Thymus (tissue), 11 donors: ENCODE results near the gene PSTPIP1. TPM values are rescaled to one million over a fixed set of nuclear protein-coding genes. Genes with fewer than 3 reads are reported as not detected.

ENCODE experiments used
- DNase-seq, 9 donors: peaks; one replicate each; pipeline ENCODE4 v3.0.0-alpha.2; 2013; ENCODE audit warnings: low spot score in 9 of 9, low read depth in 6 of 9, missing footprints in 1 of 9
- H3K27ac ChIP-seq, 2 donors: one replicate each; pipeline ENCODE4 v1.5.1; 2013; ENCODE audit warnings: control low read depth in 1 of 2, low read depth in 1 of 2, low read length in 1 of 2, mild to moderate bottlenecking in 1 of 2, moderate library complexity in 1 of 2
- H3K27me3 ChIP-seq, 2 donors: one replicate each; pipeline ENCODE4 v1.5.1; 2013; ENCODE audit warnings: low read length in 1 of 2; ENCODE audit not compliant: control insufficient read depth in 2 of 2, insufficient read depth in 1 of 2
- H3K36me3 ChIP-seq, 2 donors: one replicate each; pipeline ENCODE4 v1.5.1; 2013; ENCODE audit warnings: low read length in 1 of 2, mild to moderate bottlenecking in 1 of 2, moderate library complexity in 1 of 2; ENCODE audit not compliant: control insufficient read depth in 2 of 2, insufficient read depth in 2 of 2
- H3K4me1 ChIP-seq, 2 donors: one replicate each; pipeline ENCODE4 v1.5.1; 2013; ENCODE audit warnings: low read length in 2 of 2; ENCODE audit not compliant: control insufficient read depth in 2 of 2, insufficient read depth in 2 of 2
- H3K4me3 ChIP-seq, 2 donors: one replicate each; pipeline ENCODE4 v1.5.1; 2013; ENCODE audit warnings: low read length in 2 of 2, control low read depth in 1 of 2, mild to moderate bottlenecking in 1 of 2
- H3K9me3 ChIP-seq, 2 donors: one replicate each; pipeline ENCODE4 v1.5.1; 2013; ENCODE audit warnings: low read length in 1 of 2, mild to moderate bottlenecking in 1 of 2; ENCODE audit not compliant: control insufficient read depth in 2 of 2, insufficient read depth in 1 of 2
- WGBS: extraction: QIAGEN DNeasy Blood & Tissue Kit; methylation state at CpG from one replicate; pipeline ENCODE4 v1.1.7; 2013; 5-methylcytosine and 5-hydroxymethylcytosine counted together
- polyA plus RNA-seq: library from polyadenylated mRNA; stranded (reverse); fragments of 200-250 nt; gene quantifications from one replicate; pipeline ENCODE4 v1.2.3, GENCODE V29; 2013
- total RNA-seq: library from RNA; stranded (reverse); fragments of 120-200 nt; gene quantifications from one replicate; pipeline ENCODE4 v1.2.4, GENCODE V29; 2013
- donor health status: healthy.

The PSTPIP1 gene
- total and polyA plus RNA-seq, 2 donors: 16.0 to 54.8 TPM

GRCh38 chr15:77034695-77035489 lies 40.0 kb downstream of the PSTPIP1 start:
- Histone ChIP-seq H3K4me3 (no peak overlapping the region), H3K4me1 (peaks cover 9 to 15% of the 10 kb centered on the region in 2 donors), H3K27me3 (no peaks in the 10 kb centered on the region), H3K9me3 (peaks cover 0 to 14% of the 10 kb centered on the region in 2 donors), H3K36me3 (peaks cover 22 to 28% of the 10 kb centered on the region in 2 donors), H3K27ac (no peak overlapping the region)
- WGBS: 93% methylated on average over 14 of the region's 14 CpGs
- peak in 2 of 9 donors; percentile 42 to 43 for DNase-seq

GRCh38 chr15:77035584-77035983 lies 40.7 kb downstream of the PSTPIP1 start:
- H3K36me3 ChIP-seq: peaks cover 22 to 30% of the 10 kb centered on the region in 2 donors
- WGBS: 97% methylated on average over 9 of the region's 9 CpGs
- H3K9me3 ChIP-seq: peaks cover 0 to 14% of the 10 kb centered on the region in 2 donors
- no peak for DNase-seq
- H3K27me3 ChIP-seq: no peaks in the 10 kb centered on the region
- peaks cover 9 to 15% of the 10 kb centered on the region in 2 donors for H3K4me1 ChIP-seq
- H3K27ac ChIP-seq: no peak overlapping the region
- no peak overlapping the region for H3K4me3 ChIP-seq

GRCh38 chr15:77035999-77036471 lies 41.1 kb downstream of the PSTPIP1 start:
- Histone ChIP-seq H3K27ac (no peak overlapping the region), H3K4me1 (peaks cover 6 to 10% of the 10 kb centered on the region in 2 donors), H3K27me3 (no peaks in the 10 kb centered on the region), H3K36me3 (peaks cover 22 to 33% of the 10 kb centered on the region in 2 donors), H3K4me3 (no peak overlapping the region), H3K9me3 (peaks cover 0 to 14% of the 10 kb centered on the region in 2 donors)
- 95% methylated on average over 13 of the region's 13 CpGs for WGBS
- DNase-seq: no peak

- DNase-seq: no peak
- Histone ChIP-seq H3K36me3 (peaks cover 22 to 34% of the 10 kb centered on the region in 2 donors), H3K27ac (no peak overlapping the region), H3K4me3 (no peak overlapping the region), H3K4me1 (peaks cover 1 to 3% of the 10 kb centered on the region in 2 donors), H3K27me3 (no peaks in the 10 kb centered on the region), H3K9me3 (peaks cover 0 to 14% of the 10 kb centered on the region in 2 donors)
- 98% methylated on average over 22 of the region's 22 CpGs for WGBS
Measured at GRCh38 chr15:77036537-77037387, 41.8 kb downstream of the PSTPIP1 start.

GRCh38 chr15:77037388-77038209 lies 42.7 kb downstream of the PSTPIP1 start:
- Histone ChIP-seq H3K4me3 (no peak overlapping the region), H3K27me3 (no peaks in the 10 kb centered on the region), H3K4me1 (no peaks in the 10 kb centered on the region), H3K27ac (no peak overlapping the region), H3K36me3 (peaks cover 22 to 42% of the 10 kb centered on the region in 2 donors), H3K9me3 (peaks cover 0 to 14% of the 10 kb centered on the region in 2 donors)
- 98% methylated on average over 12 of the region's 12 CpGs for WGBS
- DNase-seq: no peak

GRCh38 chr15:77038312-77039216 lies 43.6 kb downstream of the PSTPIP1 start:
- Histone ChIP-seq H3K9me3 (peaks cover 0 to 14% of the 10 kb centered on the region in 2 donors), H3K4me3 (no peak overlapping the region), H3K36me3 (peaks cover 22 to 51% of the 10 kb centered on the region in 2 donors), H3K27ac (no peak overlapping the region), H3K4me1 (no peaks in the 10 kb centered on the region), H3K27me3 (no peaks in the 10 kb centered on the region)
- no peak for DNase-seq
- 95% methylated on average over 10 of the region's 10 CpGs for WGBS

- 98% methylated on average over 5 of the region's 5 CpGs for WGBS
- no peak for DNase-seq
- no peak overlapping the region for H3K4me3 ChIP-seq
- no peak overlapping the region for H3K27ac ChIP-seq
- H3K9me3 ChIP-seq: peaks cover 0 to 14% of the 10 kb centered on the region in 2 donors
- H3K27me3 ChIP-seq: no peaks in the 10 kb centered on the region
- peaks cover 22 to 57% of the 10 kb centered on the region in 2 donors for H3K36me3 ChIP-seq
- no peaks in the 10 kb centered on the region for H3K4me1 ChIP-seq
Measured at GRCh38 chr15:77039217-77039533, 44.2 kb downstream of the PSTPIP1 start.

GRCh38 chr15:77039848-77040247 lies 44.9 kb downstream of the PSTPIP1 start:
- DNase-seq: no peak
- Histone ChIP-seq H3K27me3 (no peaks in the 10 kb centered on the region), H3K4me3 (no peak overlapping the region), H3K27ac (no peak overlapping the region), H3K9me3 (peaks cover 0 to 14% of the 10 kb centered on the region in 2 donors), H3K36me3 (peaks cover 28 to 64% of the 10 kb centered on the region in 2 donors), H3K4me1 (no peaks in the 10 kb centered on the region)
- 97% methylated on average over 8 of the region's 8 CpGs for WGBS
